A673 (cell line): ENCODE measurements around the gene ASB16.

Experiments
- EZH2 ChIP-seq: fragments of 200-600 bp; sonication (generic); IDR thresholded peaks from 2 replicates; pipeline ENCODE4 v1.6.1; 2017; ENCODE audit warnings: borderline replicate concordance, low read depth, mild to moderate bottlenecking, mixed read lengths, antibody characterized with exemption, low read length; ENCODE audit not compliant: poor library complexity, severe bottlenecking
- TF ChIP-seq, protein P1 (sequence below): fragments of 300-800, 200-600 bp; sonication (generic); conservative IDR thresholded peaks from 2 replicates; pipeline ENCODE4 v1.5.1; 2017; ENCODE audit warnings: low read depth, mild to moderate bottlenecking, antibody characterized with exemption, low read length, moderate library complexity, mixed read lengths

DNA sequence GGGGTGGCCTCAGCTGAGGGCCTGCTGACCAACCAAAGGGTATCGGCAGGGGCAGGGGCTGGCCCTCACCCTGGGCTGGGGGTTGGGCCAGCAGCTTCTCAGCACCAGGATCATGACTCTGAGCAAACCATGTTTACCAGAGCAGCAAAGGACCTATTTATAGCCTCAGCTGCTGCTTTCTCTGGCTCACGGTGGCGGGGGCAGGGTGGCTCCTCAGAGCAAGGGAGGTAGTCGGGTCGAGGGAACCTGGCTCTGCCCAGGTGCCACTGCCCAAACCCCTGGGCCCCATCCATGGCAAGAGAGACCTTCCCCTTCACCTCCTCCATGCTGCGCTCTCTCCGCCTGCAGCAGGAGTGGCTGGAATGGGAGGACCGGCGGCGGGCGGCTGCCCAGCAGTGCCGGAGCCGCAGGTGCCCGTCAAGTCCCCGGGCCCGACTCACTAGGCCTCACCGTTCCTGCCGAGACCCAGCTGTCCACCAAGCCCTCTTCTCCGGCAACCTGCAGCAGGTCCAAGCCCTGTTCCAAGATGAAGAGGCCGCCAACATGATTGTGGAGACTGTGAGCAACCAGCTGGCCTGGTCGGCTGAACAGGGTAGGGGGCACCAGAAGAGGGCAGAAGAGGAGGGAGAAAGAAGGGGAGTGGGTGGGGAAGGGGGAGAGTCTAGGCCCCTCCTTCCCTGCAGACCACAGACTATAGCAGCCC, at the start of gene ASB16:
- TF ChIP-seq, protein P1, sequence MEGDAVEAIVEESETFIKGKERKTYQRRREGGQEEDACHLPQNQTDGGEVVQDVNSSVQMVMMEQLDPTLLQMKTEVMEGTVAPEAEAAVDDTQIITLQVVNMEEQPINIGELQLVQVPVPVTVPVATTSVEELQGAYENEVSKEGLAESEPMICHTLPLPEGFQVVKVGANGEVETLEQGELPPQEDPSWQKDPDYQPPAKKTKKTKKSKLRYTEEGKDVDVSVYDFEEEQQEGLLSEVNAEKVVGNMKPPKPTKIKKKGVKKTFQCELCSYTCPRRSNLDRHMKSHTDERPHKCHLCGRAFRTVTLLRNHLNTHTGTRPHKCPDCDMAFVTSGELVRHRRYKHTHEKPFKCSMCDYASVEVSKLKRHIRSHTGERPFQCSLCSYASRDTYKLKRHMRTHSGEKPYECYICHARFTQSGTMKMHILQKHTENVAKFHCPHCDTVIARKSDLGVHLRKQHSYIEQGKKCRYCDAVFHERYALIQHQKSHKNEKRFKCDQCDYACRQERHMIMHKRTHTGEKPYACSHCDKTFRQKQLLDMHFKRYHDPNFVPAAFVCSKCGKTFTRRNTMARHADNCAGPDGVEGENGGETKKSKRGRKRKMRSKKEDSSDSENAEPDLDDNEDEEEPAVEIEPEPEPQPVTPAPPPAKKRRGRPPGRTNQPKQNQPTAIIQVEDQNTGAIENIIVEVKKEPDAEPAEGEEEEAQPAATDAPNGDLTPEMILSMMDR = no peak
- no peak for TF ChIP-seq EZH2
